Measurements from ENCODE around the gene NPTXR.
A peak's percentile ranks its signal among the peaks of the same experiment; 100 is the strongest.
"Not testable (repeated sequence)": the region's sequence is repeated elsewhere in the genome, so short reads cannot be mapped to it uniquely, and the experiment has no call there.

The NPTXR gene

GRCh38 chr22:38830026-38830844 lies 13.6 kb downstream of the NPTXR start:
- DNase-seq: no peak

GRCh38 chr22:38829485-38829884 lies 14.3 kb downstream of the NPTXR start:
- DNase-seq: no peak

GRCh38 chr22:38828616-38829205 lies 15.1 kb downstream of the NPTXR start:
- no peak for DNase-seq

- DNase-seq: no peak
Measured at GRCh38 chr22:38828191-38828590, 15.6 kb downstream of the NPTXR start.

GRCh38 chr22:38827510-38827909 lies 16.3 kb downstream of the NPTXR start:
- no peak for DNase-seq

GRCh38 chr22:38826801-38827200 lies 17.0 kb downstream of the NPTXR start:
- no peak for DNase-seq

- no peak for DNase-seq
Measured at GRCh38 chr22:38826386-38826785, 17.4 kb downstream of the NPTXR start.

- peak; percentile 65 for DNase-seq
Measured at GRCh38 chr22:38824585-38824984, 19.2 kb downstream of the NPTXR start.

- DNase-seq: no peak
Measured at GRCh38 chr22:38823637-38824036, 20.2 kb downstream of the NPTXR start.

GRCh38 chr22:38823076-38823475 lies 20.8 kb downstream of the NPTXR start:
- DNase-seq: no peak

- DNase-seq: no peak
Measured at GRCh38 chr22:38820020-38820419, 23.8 kb downstream of the NPTXR start.

GRCh38 chr22:38819387-38819940 lies 24.4 kb downstream of the NPTXR start:
- no peak for DNase-seq

GRCh38 chr22:38817196-38817595 lies 26.6 kb downstream of the NPTXR start:
- DNase-seq: no peak

GRCh38 chr22:38815842-38816241 lies 28.0 kb downstream of the NPTXR start:
- DNase-seq: no peak

- no peak for DNase-seq
Measured at GRCh38 chr22:38811241-38811640, 32.6 kb downstream of the NPTXR start.

GRCh38 chr22:38805041-38805593 lies 38.7 kb downstream of the NPTXR start:
- not testable (repeated sequence) for DNase-seq

- DNase-seq: no peak
Measured at GRCh38 chr22:38802671-38803121, 41.1 kb downstream of the NPTXR start.

- DNase-seq: no peak
Measured at GRCh38 chr22:38799265-38800002, 44.4 kb downstream of the NPTXR start.

GRCh38 chr22:38798496-38798895 lies 45.3 kb downstream of the NPTXR start:
- no peak for DNase-seq

- DNase-seq: no peak
Measured at GRCh38 chr22:38796262-38796957, 47.4 kb downstream of the NPTXR start.

- no peak for DNase-seq
Measured at GRCh38 chr22:38795569-38795968, 48.3 kb downstream of the NPTXR start.

GRCh38 chr22:38793721-38794466 lies 49.9 kb downstream of the NPTXR start, which contains the start of gene DNAL4:
Gene DNAL4, minus strand, starts transcription at chr22:38794143. Its CDS starts 11,412 bp downstream, at chr22:38782731.
- DNase-seq: peak; percentile 94
